ENCODE measurements around the gene IL1RAP.

- no peak for TF ChIP-seq EZH2phosphoT487 (IDR thresholded peaks at IDR 0.05; ENCODE audit: insufficient read depth, low read depth)
- no peak for TF ChIP-seq EZH2 (IDR thresholded peaks at IDR 0.05; ENCODE audit: insufficient read depth, poor library complexity, severe bottlenecking)
These were observed 17.0 kb upstream of the IL1RAP start for GRCh38 chr3:190496859-190497258.

All from GM23248 (cell line).